ENCODE measurements around the gene RNF146. TPM values are rescaled to one million over a fixed set of nuclear protein-coding genes. Genes with fewer than 3 reads are reported as not detected.
"Not testable (repeated sequence)": the region's sequence is repeated elsewhere in the genome, so short reads cannot be mapped to it uniquely, and the experiment has no call there.

RNF146 gene, protein sequence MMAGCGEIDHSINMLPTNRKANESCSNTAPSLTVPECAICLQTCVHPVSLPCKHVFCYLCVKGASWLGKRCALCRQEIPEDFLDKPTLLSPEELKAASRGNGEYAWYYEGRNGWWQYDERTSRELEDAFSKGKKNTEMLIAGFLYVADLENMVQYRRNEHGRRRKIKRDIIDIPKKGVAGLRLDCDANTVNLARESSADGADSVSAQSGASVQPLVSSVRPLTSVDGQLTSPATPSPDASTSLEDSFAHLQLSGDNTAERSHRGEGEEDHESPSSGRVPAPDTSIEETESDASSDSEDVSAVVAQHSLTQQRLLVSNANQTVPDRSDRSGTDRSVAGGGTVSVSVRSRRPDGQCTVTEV
- total RNA-seq, result 60.9 and 76.1 TPM in 2 replicates
- polyA plus RNA-seq (2012), result 43.7 TPM

DNA sequence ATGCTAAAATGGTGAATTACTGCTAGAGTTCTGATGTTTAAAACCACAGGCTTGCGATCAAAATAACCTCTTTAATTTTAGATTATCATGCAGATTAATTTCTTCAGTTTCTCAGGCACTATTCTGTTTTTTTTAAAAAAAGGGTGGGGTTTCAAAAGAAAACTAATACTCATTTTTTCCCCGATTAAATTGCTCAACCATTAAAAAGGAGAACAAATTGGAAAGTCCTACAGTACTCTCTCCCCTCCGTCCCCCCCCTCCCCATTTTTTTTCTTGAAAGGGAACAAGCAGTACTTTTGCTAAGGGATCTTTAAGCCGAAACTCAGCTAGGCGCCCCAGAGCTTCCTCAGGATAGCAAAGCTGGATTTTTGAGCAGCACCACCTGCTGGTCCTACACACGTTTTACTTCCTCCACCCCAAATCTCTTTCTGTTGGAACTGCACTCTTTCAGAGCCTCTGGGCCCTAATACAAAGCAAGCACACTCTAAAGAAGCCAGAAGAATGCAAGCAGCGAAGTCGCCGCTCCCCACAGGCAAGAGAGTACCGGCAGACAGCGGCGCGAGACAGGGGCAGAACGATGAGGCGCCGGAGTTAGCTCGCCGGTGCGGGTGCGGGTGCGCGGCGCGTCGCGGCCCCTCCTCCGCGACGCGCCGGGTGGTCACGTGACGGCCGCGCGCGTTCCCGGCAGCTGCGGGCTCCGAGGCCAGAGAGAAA, at the start of gene RNF146:
RNF146 (plus strand) TSS at position 687 of the 714 bp plus-strand sequence. CDS start 13,475 bp downstream, outside the sequence.
- peak; percentile 90 for DNase-seq (ENCODE audit: low read depth)

DNA sequence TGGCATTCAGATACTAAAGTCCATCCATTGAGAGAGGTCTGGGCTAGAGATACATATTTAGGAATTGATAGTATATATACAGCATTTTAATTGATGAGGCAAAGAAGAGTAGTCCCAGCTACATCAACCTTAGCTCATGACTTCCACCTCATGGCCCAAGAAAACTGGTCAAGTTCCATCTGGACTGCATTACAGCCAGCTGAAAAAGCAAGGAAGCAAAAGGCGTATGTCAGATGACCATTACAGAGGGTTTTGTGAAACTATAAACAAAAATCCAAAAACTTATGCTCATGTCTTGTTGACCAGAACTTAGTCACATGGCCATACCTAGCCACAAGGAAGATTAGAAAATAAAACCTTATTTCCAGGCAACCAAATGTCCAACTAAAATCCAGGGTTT, 46.8 kb upstream of the RNF146 start:
- no peak for DNase-seq (ENCODE audit: low read depth)

DNA sequence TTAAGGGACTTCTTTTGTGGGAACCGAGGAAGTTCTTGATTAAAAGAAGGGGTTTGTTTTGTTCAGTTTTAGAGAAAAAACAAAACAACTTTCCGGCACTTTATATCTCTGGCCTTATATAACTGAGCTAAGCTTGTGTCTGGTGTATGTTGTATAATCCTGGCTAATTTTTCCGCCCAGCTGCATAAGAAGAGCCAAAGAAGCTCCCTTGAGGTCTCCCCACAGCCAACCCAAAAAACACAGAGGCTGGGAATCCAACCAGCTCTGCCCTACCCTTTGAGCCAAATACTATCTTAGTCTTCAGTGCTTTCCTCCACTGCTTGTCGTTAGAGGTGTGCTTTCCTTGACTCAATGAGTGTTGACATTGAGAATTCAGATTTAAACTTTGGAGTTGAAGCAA, 45.5 kb upstream of the RNF146 start:
- no peak for DNase-seq (ENCODE audit: low read depth)

DNA sequence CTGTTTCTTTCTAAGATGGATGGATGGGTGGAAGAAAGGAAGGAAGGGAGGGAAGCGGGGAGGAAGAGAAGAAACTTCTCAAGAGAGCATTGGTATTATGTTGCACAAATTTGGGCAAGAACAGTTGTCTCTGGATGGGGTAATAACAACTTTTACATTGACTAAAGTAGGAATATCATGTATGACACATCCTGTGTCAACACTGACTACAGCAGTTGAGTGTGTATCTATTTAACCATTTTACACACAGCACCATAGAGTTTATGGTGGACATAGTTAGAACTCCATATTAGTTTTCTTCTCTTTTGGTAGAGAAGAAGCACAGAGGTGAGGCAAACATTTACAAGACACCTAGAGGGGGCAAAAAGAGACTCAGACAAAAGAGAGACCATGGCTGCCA, 44.2 kb upstream of the RNF146 start:
- no peak for DNase-seq (ENCODE audit: low read depth)

DNA sequence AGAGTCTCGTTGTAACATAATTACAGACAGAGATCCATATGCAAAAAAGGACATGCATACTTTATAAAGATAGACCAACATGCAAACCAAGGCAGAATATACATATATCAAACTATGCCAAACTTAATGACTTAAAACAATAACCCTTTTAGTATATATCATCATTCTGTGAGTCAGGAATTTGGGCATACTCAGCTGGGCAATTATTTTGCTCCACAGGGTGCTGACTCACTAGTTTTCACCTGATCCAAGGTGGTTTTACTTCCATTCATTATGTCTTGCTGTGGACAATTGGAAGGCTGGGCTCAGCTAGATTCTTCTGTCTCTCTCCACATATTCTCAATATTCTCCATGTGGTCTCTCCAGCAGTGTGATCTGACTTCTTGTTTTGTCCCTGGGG, 41.2 kb upstream of the RNF146 start:
- DNase-seq (ENCODE audit: low read depth), result no peak

DNA sequence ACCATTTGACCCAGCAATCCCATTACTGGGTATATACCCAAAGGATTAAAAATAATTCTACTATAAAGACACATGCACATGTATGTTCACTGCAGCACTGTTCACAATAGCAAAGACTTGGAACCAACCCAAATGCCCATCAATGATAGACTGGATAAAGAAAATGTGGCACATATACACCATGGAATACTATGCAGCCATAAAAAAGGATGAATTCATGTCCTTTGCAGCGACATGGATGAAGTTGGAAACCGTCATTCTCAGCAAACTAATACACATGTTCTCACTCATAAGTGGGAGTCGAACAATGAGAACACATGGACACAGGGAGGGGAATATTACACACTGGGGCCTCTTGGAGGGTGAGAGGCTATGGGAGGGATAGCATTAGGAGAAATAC, 32.8 kb upstream of the RNF146 start:
- not testable (repeated sequence) for DNase-seq (ENCODE audit: low read depth)

DNA sequence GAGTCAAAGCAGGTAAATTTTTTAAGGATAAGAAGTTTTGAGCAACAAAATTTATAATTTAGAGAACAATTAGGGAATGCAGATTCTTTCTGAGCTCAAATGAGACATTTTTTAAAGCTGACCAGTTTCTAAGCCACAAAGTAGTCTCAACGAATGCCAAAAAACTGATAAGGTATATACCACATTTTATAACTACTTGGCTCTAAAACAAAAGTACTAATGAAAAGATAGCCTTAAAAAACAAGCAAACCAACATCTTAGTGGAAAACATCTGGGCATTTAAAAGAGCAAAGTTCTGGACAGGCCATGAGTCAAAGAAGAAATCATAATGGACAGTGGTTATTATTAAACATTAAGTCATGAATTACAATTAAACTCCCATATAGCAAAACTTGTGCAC, 23.2 kb upstream of the RNF146 start:
- no peak for DNase-seq (ENCODE audit: low read depth)

DNA sequence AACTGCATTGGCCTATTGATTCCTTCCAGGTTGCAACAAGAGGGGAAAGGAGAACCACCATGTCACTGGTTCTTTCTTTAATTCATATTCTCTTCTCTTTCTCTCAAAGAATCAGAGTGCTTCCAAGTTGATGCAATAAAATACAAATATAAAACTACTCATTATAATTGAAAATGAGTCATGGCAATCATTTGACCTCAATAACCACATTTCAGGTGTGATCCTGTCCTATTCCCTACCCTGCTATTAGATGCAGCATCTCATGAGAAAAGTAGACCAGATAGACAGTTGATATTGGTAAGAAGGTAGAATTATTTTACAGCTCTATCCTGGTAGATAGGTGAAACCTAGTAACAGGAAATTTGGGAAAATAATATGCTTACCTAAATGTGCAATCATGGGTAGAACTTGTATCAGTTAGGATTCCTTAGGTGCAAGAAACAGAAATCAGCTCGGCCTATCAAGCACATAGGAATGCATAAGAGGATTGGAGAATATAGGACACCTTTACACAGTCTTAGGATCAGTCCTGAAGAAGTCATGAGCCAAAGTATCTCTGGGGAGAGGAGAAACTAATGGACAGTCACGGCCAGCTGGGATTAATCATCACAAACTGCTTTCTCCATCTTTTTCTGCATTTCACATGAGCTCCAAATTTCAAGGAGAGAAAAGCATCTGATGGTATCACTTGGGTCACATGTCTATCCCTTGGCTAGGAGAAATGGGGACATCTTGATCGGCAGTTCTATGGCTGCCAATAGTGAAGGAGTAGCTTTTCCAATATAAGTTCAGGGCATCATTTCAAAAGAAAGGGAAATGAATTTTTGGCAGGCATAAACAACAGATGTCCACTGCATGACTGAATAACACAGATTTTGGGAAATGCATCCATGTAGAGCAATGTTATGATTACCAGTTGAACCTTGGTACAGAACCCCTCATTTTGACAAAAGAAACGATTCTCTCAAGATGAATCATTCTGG, 19.3 kb upstream of the RNF146 start:
- DNase-seq (ENCODE audit: low read depth), result no peak

DNA sequence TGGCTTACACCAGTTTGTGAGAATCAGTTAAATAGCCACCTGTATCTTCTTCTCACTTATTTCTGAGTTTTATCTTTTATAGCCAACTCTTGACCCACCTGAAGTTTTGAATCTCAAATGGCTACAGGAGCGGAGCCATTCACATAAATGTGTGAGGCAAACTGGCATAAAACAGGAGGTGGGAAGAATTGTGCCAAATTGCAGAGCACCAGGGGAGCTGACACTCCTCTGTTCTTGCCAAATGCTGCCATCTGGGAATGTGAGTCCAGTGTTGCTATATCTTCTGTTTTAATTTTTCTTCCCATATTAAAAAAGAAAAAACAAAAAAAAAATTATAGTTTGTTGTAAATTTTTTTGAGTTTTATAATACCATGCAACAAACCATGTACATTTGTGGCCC, 17.0 kb upstream of the RNF146 start:
- DNase-seq (ENCODE audit: low read depth), result no peak

DNA sequence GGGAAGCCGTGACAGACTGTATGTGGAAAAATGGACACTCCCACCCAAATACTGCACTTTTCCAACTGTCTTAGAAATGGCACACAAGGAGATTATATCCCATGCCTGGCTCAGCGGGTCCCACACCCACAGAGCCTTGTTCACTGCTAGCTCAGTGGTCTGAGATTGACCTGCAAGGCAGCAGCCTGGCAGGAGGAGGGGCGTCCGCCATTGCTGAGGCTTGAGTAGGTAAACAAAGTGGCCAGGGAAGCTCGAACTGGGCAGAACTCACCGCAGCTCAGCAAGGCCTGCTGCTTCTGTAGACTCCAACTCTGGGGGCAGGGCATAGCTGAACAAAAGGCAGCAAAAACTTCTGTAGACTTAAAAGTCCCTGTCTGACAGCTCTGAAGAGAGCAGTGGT, 11.4 kb upstream of the RNF146 start:
- DNase-seq (ENCODE audit: low read depth), result no peak

DNA sequence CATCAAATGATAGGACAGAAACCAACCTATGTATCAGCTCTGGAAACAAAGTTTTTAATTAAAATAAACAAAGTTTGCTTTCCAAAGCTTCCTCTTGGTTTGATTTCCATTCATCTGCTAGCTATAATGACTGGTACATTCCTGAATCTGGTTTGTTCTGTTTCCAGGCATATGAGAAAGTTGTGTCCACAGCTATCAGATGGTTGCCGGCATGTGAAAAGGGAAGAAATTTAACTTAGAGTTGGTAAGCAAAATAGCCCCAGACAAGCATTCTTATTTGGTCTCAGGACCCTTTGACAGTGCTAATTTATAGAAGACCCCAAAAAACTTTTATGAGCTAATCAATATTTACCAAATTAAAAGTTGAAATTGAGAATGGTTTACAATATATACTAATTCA, 3.8 kb upstream of the RNF146 start:
- no peak for DNase-seq (ENCODE audit: low read depth)

DNA sequence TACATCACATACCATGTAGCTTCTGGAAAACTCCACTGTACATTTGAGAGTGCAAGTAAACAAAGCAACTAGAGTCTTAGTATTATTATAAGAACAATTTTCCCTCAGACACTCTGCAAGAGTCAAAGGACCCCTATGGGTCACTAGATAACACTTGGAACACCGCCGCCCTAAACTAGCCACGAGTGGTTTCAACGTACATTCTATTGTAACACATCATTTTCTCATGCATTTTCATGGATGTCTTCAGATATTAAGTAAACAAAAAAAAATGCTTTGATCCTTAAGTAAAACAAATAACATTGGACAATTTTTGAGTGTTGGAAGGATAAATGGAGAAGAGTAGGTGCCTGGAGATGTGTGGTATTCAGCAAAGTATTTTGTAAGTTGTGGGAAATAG, 3.2 kb upstream of the RNF146 start:
- no peak for DNase-seq (ENCODE audit: low read depth)

DNA sequence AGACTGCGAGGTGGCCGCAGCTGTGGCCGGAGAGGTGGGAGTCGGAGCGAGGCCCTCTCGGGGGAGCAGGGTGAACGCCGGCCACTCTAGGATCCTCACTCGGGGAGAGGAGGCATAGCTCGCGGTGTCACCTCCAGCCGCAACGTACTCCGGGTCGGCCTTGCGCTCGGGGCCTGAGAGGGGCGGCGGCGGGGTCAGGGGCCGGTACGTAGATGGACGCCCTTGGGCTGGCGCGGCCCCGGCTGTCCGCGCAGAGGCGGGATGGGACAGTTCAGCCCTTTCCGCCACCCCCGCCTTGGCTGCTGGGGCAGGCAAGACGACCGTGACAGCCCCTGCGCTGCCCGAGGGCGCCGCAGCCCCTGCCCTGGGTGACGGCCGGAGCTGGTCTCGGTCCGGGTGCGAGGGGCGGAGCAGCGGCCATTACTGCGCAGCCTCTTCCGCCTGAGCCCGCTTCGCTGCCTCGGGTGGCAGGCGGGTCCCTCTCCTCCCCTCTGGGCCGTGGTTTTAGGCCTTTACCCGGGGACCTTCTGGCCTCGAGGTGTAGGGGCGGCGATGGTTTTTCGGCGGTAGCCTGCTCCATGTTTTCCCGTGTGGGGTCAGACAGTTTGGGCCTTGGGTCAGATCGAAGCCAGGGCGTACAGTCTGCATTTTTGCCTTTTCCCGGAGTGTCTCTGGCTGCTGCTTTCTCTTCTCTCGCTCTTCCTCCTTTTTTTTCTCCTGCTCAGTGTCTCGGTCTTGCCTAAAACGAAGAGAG, 405 bp downstream of the RNF146 start:
- DNase-seq (ENCODE audit: low read depth), result peak; percentile 69

DNA sequence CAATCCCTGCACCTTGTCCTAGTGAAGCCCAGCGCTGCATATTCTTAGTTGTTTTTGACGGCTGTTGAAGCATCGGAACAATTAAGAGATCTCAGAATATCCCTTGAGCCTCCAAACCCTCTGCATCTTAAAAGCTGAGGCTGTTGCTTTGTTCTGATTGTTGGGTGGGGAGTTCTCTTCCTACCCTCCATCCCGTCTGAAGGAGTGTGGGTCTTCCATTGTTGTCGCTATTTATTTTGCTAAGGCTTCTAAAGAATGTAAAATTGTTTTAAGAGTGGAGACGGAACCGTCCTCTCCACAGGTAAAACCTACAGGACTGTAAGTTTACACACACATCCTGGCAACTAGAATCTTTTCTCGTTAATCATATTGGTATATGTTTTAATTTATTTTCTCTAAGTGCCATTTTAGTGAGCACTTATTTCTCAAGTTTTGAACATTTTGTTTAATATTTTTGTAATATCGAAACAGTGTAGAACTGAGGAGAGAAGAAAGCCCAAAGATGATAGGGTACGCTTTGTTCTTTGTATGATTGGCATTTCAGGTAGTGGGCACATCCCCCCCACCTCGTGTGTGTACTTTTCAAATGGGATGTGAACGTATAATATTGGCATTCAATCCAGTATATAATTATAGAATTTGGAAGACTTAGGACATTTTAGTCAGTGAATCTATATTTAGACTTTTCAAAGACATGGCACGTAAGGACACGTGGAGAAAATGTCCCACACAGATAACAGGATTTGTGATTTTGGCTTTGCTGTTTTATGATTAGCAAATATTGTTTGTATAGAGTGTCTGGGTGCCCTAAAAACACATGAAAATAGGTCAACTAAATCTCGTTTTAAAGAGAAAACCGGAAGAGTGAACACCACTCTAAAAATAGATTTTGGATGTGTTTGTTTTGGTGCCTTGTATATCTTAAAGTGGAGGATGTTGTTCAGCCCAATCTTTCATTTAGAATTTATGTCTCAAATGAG, 1.3 kb downstream of the RNF146 start:
- DNase-seq (ENCODE audit: low read depth), result peak; percentile 17

DNA sequence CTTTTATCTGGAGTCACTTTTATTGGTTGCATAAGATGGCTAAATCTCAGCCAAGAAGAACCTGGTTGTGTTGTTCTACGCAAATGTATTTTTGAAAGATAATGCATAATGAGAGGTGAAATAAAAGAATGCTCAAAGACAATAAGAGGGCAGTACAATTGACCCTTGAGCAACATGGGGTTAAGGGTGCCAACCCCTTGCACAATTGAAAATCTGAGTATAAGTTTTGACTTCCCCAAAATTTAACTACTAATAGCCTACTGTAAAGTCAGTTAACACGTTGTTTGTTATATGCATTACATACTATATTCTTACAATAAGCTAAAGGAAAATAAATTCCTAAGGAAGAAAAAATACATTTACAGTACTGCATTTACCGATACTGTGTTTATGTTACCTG, 5.9 kb downstream of the RNF146 start:
- no peak for DNase-seq (ENCODE audit: low read depth)

DNA sequence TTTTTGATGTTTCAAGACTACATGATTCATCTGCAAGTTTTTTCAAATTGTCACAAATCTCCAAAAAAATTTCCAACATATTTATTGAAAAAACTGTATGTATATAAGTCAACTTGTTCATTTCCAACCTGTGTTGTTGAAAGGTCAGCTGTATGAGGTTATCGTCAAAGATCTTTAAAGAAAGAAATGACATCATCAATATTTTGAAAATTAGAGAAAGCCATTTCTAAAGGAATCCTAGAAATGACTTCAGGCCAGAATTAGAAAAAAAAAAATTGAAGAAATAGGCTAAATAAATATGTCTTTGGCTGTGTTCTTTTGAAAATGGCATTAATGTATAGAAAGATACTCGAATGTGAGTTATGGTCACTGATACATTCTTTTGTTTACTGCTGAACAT, 6.8 kb downstream of the RNF146 start:
- no peak for DNase-seq (ENCODE audit: low read depth)

DNA sequence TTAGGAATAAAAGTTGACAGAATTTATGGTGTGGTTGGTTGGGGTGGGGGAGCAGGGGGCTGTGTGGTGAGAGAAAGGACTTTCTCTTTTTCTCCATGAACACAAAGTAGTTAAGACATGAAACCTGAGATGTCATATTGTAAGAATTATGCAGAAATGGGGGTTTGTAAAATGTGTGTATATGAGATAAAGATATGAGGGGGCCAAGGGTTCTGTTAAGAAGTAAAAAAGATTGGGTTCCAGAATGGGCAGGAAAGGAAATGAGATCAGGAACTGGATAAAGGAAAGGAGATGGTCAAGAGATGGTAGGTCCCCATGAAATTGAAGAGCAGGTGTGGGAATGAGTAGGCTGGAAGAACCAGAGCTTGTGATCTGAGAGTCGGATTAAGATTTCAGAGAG, 9.7 kb downstream of the RNF146 start:
- no peak for DNase-seq (ENCODE audit: low read depth)

DNA sequence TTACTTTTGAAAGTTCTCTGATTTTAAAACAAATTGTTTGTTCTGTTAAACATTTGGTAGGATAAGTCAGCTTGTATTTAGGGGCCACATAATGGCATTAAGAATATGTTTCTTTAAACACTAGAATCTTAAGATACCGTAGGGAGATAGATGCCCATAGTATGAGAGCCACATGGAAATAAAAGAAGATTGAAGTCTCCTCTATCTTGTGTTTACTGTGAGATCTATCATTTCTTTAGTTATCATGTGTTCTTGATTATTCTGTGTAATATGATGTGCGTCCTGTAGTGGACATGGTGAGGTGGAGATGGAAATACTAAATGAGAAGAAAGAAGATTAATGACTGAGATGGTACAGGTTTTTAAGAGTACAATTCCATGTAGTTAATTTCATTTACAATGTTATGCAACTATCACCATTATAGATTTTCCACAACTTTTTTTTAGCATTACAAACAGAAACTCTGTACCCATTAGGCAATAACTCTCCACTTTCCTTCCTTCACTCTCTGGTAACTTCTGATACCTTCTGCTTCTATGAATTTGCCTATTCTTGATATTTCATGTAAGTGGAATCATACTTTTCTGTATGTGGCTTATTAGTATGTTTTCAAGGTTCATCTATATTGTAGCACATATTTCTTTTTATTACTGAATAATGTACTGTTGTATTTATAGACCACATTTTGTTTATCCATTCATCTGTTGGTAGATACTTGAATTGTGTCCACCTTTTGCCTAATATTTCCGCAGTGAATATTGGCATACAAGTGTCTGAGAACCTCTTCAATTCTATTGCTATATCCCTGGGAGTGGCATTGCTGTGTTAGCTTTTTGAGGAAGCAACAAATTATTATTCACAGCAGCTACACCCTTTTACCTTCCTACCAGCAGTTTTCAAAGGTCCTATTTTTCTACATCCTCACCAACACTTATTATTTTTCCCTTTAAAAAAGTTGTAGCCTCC, 11.5 kb downstream of the RNF146 start:
- no peak for DNase-seq (ENCODE audit: low read depth)

Data from myocyte (in vitro differentiated cells).